B cell (primary cell): ENCODE data around the gene ICE2. TPM values are rescaled to one million over a fixed set of nuclear protein-coding genes. Genes with fewer than 3 reads are reported as not detected.
A peak's percentile ranks its signal among the peaks of the same experiment; 100 is the strongest.

ENCODE experiments used
- ATAC-seq: fragments of 200-7000 bp; cut with Tn5 transposase; one replicate; pipeline ENCODE4 v1.10.0; 2021; ENCODE audit warnings: low read depth, mild to moderate bottlenecking, moderate number of reproducible peaks, moderate library complexity
- CTCF ChIA-PET: fragments of 350-600 bp; sonication (Branson Sonifier 250); formaldehyde crosslinking; loops from one replicate; lab custom pipeline; 2021; ENCODE audit warnings: antibody characterized with exemption, inconsistent platforms; lab: Charles Lee
- POLR2A ChIA-PET: fragments of 350-600 bp; sonication (Branson Sonifier 250); formaldehyde crosslinking; loops from one replicate; lab custom pipeline; 2021; ENCODE audit warnings: antibody characterized with exemption; lab: Charles Lee
- DNase-seq: peaks from one replicate; pipeline ENCODE4 v3.0.0; 2013
- H2AFZ ChIP-seq: 2 replicates; pipeline ENCODE4 v1.6.1; 2012; ENCODE audit warnings: mild to moderate bottlenecking, low read depth, low read length; ENCODE audit not compliant: insufficient read depth, poor library complexity, severe bottlenecking
- H3K27ac ChIP-seq, 2 donors: 1 replicate in 1 of 2; 2 replicates in 1 of 2; pipeline ENCODE4 v1.5.1; 2012 to 2013; ENCODE audit warnings: low read length in 2 of 2, mild to moderate bottlenecking in 2 of 2, moderate library complexity in 1 of 2
- H3K27me3 ChIP-seq, 4 experiments: fragments of 200-600 bp in 1 of 4; sonication (generic) in 1 of 4; replicated peaks in 1 of 4; 1 replicate in 2 of 4; 2 replicates in 2 of 4; pipeline versions ENCODE4 v1.6.1 to v1.7.0; 2013 to 2016; ENCODE audit warnings: low read length in 3 of 4, mild to moderate bottlenecking in 2 of 4, mixed read lengths in 1 of 4, moderate library complexity in 1 of 4; ENCODE audit not compliant: insufficient read depth in 4 of 4, control insufficient read depth in 3 of 4; ENCODE audit errors: control extremely low read depth in 1 of 4
- H3K36me3 ChIP-seq, 2 experiments: replicated peaks in 1 of 2; 1 replicate in 1 of 2; 2 replicates in 1 of 2; pipeline versions ENCODE4 v1.6.1 to v1.7.1; 2013; ENCODE audit warnings: low read length in 1 of 2; ENCODE audit not compliant: insufficient read depth in 2 of 2, control insufficient read depth in 1 of 2; ENCODE audit errors: control extremely low read depth in 1 of 2, extremely low read depth in 1 of 2
- H3K4me1 ChIP-seq, 2 donors: fragments of 200-600 bp in 1 of 2; sonication (generic) in 1 of 2; 1 replicate in 1 of 2; 2 replicates in 1 of 2; pipeline versions ENCODE4 v1.5.1 to v1.6.1; 2013 to 2017; ENCODE audit warnings: low read length in 2 of 2; ENCODE audit not compliant: control insufficient read depth in 2 of 2, insufficient read depth in 2 of 2
- H3K4me2 ChIP-seq: replicated peaks from 2 replicates; pipeline ENCODE3; 2012; ENCODE audit warnings: mild to moderate bottlenecking, low read depth, low read length; ENCODE audit not compliant: poor library complexity, severe bottlenecking
- H3K4me3 ChIP-seq, 5 experiments: fragments of 200-600 bp in 1 of 5; sonication (generic) in 1 of 5; 1 replicate in 3 of 5; 2 replicates in 2 of 5; pipeline versions ENCODE4 v1.5.1 to v1.7.0; 2011 to 2016; ENCODE audit warnings: low read length in 4 of 5, mild to moderate bottlenecking in 4 of 5, low read depth in 2 of 5, control low read depth in 1 of 5, moderate library complexity in 1 of 5; ENCODE audit not compliant: insufficient read depth in 1 of 5; ENCODE audit errors: control extremely low read depth in 1 of 5, extremely low read depth in 1 of 5
- H3K79me2 ChIP-seq: fragments of 200-600 bp; sonication (generic); one replicate; pipeline ENCODE4 v1.6.0; 2016; ENCODE audit warnings: low read length; ENCODE audit not compliant: control insufficient read depth, insufficient read depth
- H3K9ac ChIP-seq: fragments of 200-600 bp; sonication (generic); 2 replicates; pipeline ENCODE4 v1.6.1; 2017; ENCODE audit warnings: mild to moderate bottlenecking, low read length, moderate library complexity
- H3K9me3 ChIP-seq, 3 donors: one replicate each; pipeline versions ENCODE4 v1.6.1 to v1.7.1; 2013; ENCODE audit warnings: low read length in 2 of 3; ENCODE audit not compliant: control insufficient read depth in 2 of 3, insufficient read depth in 1 of 3; ENCODE audit errors: control extremely low read depth in 1 of 3
- H4K20me1 ChIP-seq: 2 replicates; pipeline ENCODE4 v1.6.0; 2012; ENCODE audit warnings: mild to moderate bottlenecking, low read length; ENCODE audit not compliant: insufficient read depth, control insufficient read depth, poor library complexity, severe bottlenecking
- H3K27ac Mint-ChIP-seq: one replicate; pipeline ENCODE4 v1.8.0; 2021; ENCODE audit warnings: mixed read lengths
- H3K27me3 Mint-ChIP-seq: one replicate; pipeline ENCODE4 v1.8.0; 2021; ENCODE audit warnings: mixed read lengths
- H3K4me1 Mint-ChIP-seq: one replicate; pipeline ENCODE4 v1.8.0; 2021; ENCODE audit warnings: mixed read lengths
- H3K4me3 Mint-ChIP-seq: one replicate; pipeline ENCODE4 v1.8.0; 2021; ENCODE audit warnings: mixed read lengths
- H3K9me3 Mint-ChIP-seq: one replicate; pipeline ENCODE4 v1.8.0; 2022; ENCODE audit warnings: mixed read lengths; ENCODE audit not compliant: insufficient read depth
- CTCF ChIP-seq: fragments of 200-600 bp; IDR thresholded peaks from one replicate; pipeline ENCODE4 v1.8.0; 2022; ENCODE audit warnings: antibody characterized with exemption, mild to moderate bottlenecking
- EZH2 ChIP-seq: IDR thresholded peaks from 2 replicates; pipeline ENCODE4 v1.6.1; 2012; ENCODE audit warnings: borderline replicate concordance, low read depth, mild to moderate bottlenecking, moderate library complexity, low read length; ENCODE audit not compliant: insufficient read depth, poor library complexity, severe bottlenecking
- WGBS: methylation state at CpG from one replicate; pipeline ENCODE4 v1.1.5; 2013; ENCODE audit warnings: missing lambda C conversion rate; ENCODE audit not compliant: insufficient coverage; 5-methylcytosine and 5-hydroxymethylcytosine counted together
- intact Hi-C: fragments of 100-400 bp; cut with micrococcal nuclease; formaldehyde crosslinking; loops from one replicate; pipeline ENCODE4 v1.10.0; 2022
- polyA plus RNA-seq: library from polyadenylated mRNA; depleted of rRNA; stranded (reverse); fragments of >200 nt; gene quantifications from 2 replicates; pipeline ENCODE4 v1.2.3, GENCODE V29; 2012
- total RNA-seq, 2 donors: library from RNA; stranded (reverse); fragments of 120-200 nt in 1 of 2; gene quantifications; 1 replicate in 1 of 2; 2 replicates in 1 of 2; pipeline versions ENCODE4 v1.2.3 to v1.2.4, GENCODE V29; 2013 to 2022

Gene ICE2
- total and polyA plus RNA-seq, 2 donors (not counting 1 experiment from before 2014, with no cell fraction given), result 19.0 to 71.2 TPM

- intact Hi-C loops, result loop anchor here (1.0 to 10.0 kb wide), 3 partner anchors 82 to 1622 kb away; partner anchors contain the start of genes ICE2, MINDY2 and RNF111
Measured at GRCh38 chr15:60396958-60397771, 81.8 kb downstream of the ICE2 start.

More at GRCh38 chr15:60396958-60397771, 81.8 kb downstream of the ICE2 start:
- H3K27me3 Mint-ChIP-seq, result no peaks in the 10 kb centered on the region
- DNase-seq (peak; percentile 66), ATAC-seq (peak; percentile 52)
- Histone ChIP-seq H3K4me2 (peak overlapping the region; percentile 85), H3K4me1 (peaks cover 12 to 21% of the 10 kb centered on the region in 2 donors), H4K20me1 (peaks cover 5% of the 10 kb centered on the region), H3K79me2 (peaks cover 17% of the 10 kb centered on the region), H3K36me3 (peaks cover 0 to 7% of the 10 kb centered on the region in 2 experiments), H3K27ac (peak overlapping the region; percentile 44 to 60), H2AFZ (peak overlapping the region; percentile 88), H3K4me3 (peak overlapping the region; percentile 12 to 82 (median 72)), H3K27me3 (no peaks in the 10 kb centered on the region), H3K9ac (peak overlapping the region; percentile 84), H3K9me3 (no peaks in the 10 kb centered on the region)
- H3K9me3 Mint-ChIP-seq, result no peaks in the 10 kb centered on the region
- ChIA-PET CTCF (interaction anchor here (0.6 to 1.3 kb wide), 4 partner anchors 12 to 706 kb away, joined by 3 to 5 read pairs (median 4); no protein-coding TSS in a partner anchor), POLR2A (interaction anchor here (0.5 to 1.4 kb wide), 7 partner anchors 24 to 869 kb away, joined by 3 to 18 read pairs (median 5); partner anchors contain the start of genes BNIP2, GTF2A2 and ICE2)
- peaks cover 44% of the 10 kb centered on the region for H3K4me1 Mint-ChIP-seq
- H3K4me3 Mint-ChIP-seq, result peak overlapping the region; percentile 96
- TF ChIP-seq EZH2 (no peak), CTCF (no peak)
- WGBS, result 0% methylated on average over 27 of the region's 37 CpGs
- peak overlapping the region; percentile 97 for H3K27ac Mint-ChIP-seq
